Thoracic aorta (tissue), 2 donors: ENCODE data around the gene CCR4. TPM values are rescaled to one million over a fixed set of nuclear protein-coding genes. Genes with fewer than 3 reads are reported as not detected.
"Not testable (repeated sequence)": the region's sequence is repeated elsewhere in the genome, so short reads cannot be mapped to it uniquely, and the experiment has no call there.

Experiments used
- ATAC-seq: fragments of 150-250 bp; one replicate; pipeline ENCODE4 v1.8.0; 2017; ENCODE audit warnings: low read depth; ENCODE audit not compliant: insufficient number of reproducible peaks, low FRiP score
- DNase-seq: peaks from one replicate; pipeline ENCODE4 v3.0.0-alpha.2; 2020; ENCODE audit warnings: low spot score
- H3K27ac ChIP-seq, 2 donors: fragments of 200-600 bp; sonication (generic); 1 replicate in 1 of 2; 2 replicates in 1 of 2; pipeline ENCODE4 v1.5.1; 2016; ENCODE audit warnings: mild to moderate bottlenecking in 2 of 2, moderate library complexity in 2 of 2
- H3K27me3 ChIP-seq: fragments of 200-600 bp; sonication (generic); replicated peaks from 2 replicates; pipeline ENCODE4 v1.6.0; 2016; ENCODE audit warnings: mild to moderate bottlenecking; ENCODE audit not compliant: insufficient read depth
- H3K36me3 ChIP-seq: fragments of 200-600 bp; sonication (generic); one replicate; pipeline ENCODE4 v1.5.1; 2016
- H3K4me1 ChIP-seq, 2 donors: fragments of 200-600 bp; sonication (generic); 1 replicate in 1 of 2; 2 replicates in 1 of 2; pipeline versions ENCODE4 v1.5.1 to v1.6.0; 2016; ENCODE audit warnings: low read depth in 2 of 2, mild to moderate bottlenecking in 1 of 2; ENCODE audit not compliant: control insufficient read depth in 1 of 2
- H3K4me3 ChIP-seq: fragments of 200-600 bp; sonication (generic); 2 replicates; pipeline ENCODE4 v1.5.1; 2016; ENCODE audit warnings: mild to moderate bottlenecking
- H3K9me3 ChIP-seq: fragments of 200-600 bp; sonication (generic); 2 replicates; pipeline ENCODE4 v1.5.1; 2016
- total RNA-seq, 2 donors: library from RNA; depleted of rRNA; stranded (reverse); fragments of >200 nt; gene quantifications; one replicate each; pipeline versions ENCODE4 v1.1.0 to v1.2.3, GENCODE V29; 2016
- TF ChIP-seq, protein P1 (sequence below): fragments of 200-600 bp; sonication (generic); IDR thresholded peaks from one replicate; pipeline ENCODE4 v1.5.1; 2019; ENCODE audit warnings: antibody characterized with exemption

The CCR4 gene
- total RNA-seq, 2 donors from 2014 or later: 0.56 TPM; not detected in 1

DNA sequence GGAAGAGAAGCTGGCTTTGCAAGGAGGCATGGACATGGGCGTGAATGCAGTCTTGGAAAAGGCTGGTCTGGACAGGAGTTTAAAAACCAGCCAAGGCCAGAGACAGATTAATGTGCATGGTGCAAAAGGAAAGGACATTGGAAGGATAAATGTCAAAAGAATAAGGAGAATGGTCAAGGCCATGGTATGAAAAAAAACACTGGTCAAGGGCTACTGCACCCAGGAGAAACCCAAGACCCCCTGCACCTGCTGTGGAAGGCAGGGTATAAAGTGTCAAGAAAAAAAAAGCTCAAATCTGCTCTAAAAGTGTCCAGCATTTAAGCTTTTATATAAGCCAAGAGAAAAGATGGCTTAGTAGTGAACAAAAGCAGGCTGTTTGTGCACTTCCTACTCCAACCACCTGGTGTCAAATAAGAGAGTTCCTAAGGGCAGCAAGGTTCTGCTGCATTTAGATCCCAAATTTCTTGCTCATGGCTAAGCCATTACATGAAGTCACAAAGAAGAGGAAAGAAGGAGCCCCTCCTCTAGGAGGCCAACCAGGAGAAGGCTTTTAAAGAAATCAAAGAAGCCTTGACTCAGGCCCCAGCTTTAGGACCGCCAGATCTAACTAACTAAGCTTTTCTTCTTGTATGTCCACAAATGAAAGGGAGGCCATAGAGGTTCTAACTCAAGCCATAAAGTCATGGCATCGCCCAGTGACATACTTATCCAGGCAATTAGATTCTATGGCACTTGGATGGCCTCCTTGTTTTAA lies 16.9 kb downstream of the CCR4 start:
- TF ChIP-seq, protein P1, sequence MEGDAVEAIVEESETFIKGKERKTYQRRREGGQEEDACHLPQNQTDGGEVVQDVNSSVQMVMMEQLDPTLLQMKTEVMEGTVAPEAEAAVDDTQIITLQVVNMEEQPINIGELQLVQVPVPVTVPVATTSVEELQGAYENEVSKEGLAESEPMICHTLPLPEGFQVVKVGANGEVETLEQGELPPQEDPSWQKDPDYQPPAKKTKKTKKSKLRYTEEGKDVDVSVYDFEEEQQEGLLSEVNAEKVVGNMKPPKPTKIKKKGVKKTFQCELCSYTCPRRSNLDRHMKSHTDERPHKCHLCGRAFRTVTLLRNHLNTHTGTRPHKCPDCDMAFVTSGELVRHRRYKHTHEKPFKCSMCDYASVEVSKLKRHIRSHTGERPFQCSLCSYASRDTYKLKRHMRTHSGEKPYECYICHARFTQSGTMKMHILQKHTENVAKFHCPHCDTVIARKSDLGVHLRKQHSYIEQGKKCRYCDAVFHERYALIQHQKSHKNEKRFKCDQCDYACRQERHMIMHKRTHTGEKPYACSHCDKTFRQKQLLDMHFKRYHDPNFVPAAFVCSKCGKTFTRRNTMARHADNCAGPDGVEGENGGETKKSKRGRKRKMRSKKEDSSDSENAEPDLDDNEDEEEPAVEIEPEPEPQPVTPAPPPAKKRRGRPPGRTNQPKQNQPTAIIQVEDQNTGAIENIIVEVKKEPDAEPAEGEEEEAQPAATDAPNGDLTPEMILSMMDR: no peak
- Histone ChIP-seq H3K27me3 (no peaks in the 10 kb centered on the region), H3K4me3 (no peak overlapping the region), H3K4me1 (no peaks in the 10 kb centered on the region), H3K9me3 (no peaks in the 10 kb centered on the region), H3K27ac (no peak overlapping the region), H3K36me3 (no peaks in the 10 kb centered on the region)
- DNase-seq: no peak
- no peak for ATAC-seq

DNA sequence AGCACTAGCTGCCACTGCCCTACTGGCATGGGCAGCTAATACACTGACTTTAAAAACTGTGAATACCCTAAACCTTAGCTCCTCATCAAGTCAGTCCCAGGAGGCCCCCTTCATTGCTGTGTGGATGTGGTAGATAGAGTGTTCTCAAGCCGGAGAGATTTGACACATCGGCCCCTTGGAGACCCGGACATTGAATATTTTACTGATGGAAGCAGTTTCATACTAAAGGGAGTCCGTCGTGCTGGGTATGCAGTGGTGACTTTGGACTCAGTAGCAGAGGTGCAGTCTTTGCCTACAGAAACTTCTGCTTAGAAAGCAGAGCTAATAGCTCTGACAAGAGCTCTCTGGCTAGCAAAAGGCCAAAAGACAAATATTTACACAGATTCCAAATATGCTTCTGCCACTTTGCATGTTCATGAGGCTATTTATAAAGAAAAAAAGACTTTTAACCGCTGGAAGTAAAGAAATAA lies 17.5 kb downstream of the CCR4 start:
- Histone ChIP-seq H3K4me1 (no peaks in the 10 kb centered on the region), H3K27me3 (no peaks in the 10 kb centered on the region), H3K9me3 (no peaks in the 10 kb centered on the region), H3K27ac (no peak overlapping the region), H3K4me3 (no peak overlapping the region), H3K36me3 (no peaks in the 10 kb centered on the region)
- TF ChIP-seq, protein P1: no peak
- ATAC-seq: no peak
- no peak for DNase-seq

DNA sequence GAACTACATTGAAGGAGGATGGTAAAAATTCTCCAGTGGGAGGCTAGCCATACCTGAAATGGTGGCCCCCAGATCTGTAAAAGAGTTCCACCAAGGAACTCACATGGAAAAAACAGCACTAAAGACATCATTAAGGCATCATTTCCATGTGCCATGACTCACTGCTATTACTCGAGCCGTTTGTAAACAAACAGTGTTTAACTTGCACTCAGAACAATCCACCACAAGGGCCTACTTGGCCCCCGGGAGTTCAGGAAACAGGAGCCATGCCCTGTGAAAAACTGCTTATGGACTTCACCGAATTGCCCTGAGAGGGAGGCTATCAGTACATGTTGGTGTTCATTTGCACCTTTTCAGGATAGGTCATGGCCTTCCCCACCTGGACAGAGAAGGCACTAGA lies 18.2 kb downstream of the CCR4 start:
- H3K9me3 ChIP-seq: no peaks in the 10 kb centered on the region
- H3K27me3 ChIP-seq: no peaks in the 10 kb centered on the region
- H3K27ac ChIP-seq: no peak overlapping the region
- H3K4me3 ChIP-seq: no peak overlapping the region
- H3K4me1 ChIP-seq: no peaks in the 10 kb centered on the region
- H3K36me3 ChIP-seq: no peaks in the 10 kb centered on the region
- ATAC-seq (no peak), DNase-seq (no peak)
- TF ChIP-seq, protein P1: no peak

DNA sequence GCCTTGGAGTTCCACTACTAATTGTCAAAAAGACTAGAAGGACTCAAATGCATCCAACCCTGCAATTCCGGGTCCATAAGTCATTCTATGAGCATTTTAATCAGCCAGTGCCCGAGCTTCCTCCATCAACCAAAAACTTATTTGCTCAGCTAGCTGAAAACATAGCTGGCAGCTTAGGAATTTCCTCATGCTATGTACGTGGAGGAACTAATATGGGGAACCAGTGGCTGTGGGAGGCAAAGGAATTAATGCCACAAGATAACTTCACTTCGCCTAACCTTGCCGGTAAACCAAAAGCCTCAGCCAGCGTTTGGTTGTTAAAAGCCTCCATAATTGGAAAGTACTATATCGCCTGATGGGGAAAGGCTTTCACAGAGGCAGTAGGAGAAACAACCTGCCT lies 19.8 kb downstream of the CCR4 start:
- not testable (repeated sequence) for H3K36me3 ChIP-seq, ATAC-seq, H3K4me3 ChIP-seq, H3K27ac ChIP-seq, H3K4me1 ChIP-seq, DNase-seq, H3K9me3 ChIP-seq, H3K27me3 ChIP-seq

DNA sequence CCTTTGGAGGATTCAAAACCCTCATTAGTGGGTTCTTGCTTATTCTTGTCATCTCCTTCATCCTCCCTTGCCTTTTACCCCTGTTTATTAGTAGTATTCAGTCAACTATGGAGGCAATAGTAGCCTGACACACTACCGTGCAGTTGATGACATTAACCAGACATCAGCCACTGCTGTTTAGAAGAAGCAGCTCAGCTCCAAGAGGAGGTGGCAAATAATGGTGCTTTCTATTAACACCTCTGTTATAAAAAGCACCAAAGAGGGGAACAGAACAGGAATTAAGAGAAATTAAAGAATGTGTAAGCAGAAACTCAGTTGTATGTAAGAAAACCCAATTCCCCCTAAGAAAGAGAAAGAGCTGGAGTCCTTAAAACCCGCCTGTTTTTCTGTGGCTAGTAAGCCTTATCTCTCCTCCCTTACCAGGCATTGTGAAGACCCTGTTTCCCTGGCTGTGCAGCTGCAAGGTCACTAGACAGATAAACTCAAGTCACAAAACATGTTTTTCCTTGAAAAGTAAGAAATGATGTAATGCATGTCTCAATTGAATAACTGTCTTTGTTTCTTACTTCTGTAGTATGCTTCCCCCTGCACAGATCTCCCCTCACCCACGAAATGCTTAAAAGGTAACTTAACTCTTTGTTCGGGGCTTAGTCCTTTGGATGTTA lies 21.2 kb downstream of the CCR4 start:
- no peaks in the 10 kb centered on the region for H3K4me1 ChIP-seq
- no peaks in the 10 kb centered on the region for H3K9me3 ChIP-seq
- no peak overlapping the region for H3K27ac ChIP-seq
- ATAC-seq (no peak), DNase-seq (no peak)
- H3K4me3 ChIP-seq: no peak overlapping the region
- no peaks in the 10 kb centered on the region for H3K36me3 ChIP-seq
- TF ChIP-seq, protein P1: no peak
- H3K27me3 ChIP-seq: no peaks in the 10 kb centered on the region
